ENCODE measurements around the gene IQSEC3.

Gene IQSEC3

DNA sequence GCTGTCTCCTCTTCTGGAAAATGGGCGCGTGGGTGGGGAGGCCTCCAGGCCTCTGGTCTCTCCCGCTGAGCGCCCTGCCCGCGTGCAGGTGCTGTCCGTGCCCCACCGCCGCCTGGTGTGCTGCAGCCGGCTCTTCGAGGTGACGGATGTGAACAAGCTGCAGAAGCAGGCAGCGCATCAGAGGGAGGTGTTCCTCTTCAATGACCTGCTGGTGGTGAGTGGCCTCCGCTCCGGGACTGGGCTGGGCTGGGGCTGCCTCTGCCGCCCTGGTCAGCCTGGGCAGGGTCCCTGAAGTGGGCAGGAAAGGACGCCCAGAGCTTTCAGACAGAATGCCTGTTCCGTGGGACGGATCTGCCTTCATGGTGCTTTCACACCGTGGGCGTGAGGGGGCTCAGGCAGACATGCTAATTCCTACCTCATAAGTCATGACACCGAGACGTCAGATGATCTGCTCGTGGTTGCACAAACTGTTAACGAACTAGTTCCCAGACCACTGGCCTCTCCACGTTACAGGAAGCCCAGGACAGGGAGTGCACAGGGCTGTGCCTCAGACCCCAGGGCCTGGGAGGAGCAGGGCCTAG is 96.9 kb downstream of the IQSEC3 start:
- DNase-seq (ENCODE audit: low read depth in 2 of 2) = no peak

DNA sequence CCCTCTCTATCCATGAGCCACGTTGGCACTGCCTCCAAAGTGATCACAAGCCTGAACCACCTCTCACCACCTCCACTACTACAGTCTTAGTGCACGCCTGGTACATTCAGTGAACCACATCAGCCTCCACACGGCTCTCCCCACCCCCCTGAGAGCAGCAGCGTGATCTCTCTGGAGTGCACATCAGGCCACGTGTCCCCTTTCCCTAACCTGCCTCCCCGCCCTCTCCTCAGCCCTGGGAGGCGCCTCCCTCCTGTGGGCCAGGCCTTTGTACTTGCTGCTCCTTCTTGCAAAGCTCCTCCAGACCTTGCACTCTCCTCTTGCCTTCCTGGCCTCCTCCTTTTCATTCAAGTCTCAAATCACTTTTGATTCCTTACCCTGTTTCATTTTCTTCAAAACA is 97.6 kb downstream of the IQSEC3 start:
- DNase-seq (ENCODE audit: low read depth in 2 of 2) = no peak

DNA sequence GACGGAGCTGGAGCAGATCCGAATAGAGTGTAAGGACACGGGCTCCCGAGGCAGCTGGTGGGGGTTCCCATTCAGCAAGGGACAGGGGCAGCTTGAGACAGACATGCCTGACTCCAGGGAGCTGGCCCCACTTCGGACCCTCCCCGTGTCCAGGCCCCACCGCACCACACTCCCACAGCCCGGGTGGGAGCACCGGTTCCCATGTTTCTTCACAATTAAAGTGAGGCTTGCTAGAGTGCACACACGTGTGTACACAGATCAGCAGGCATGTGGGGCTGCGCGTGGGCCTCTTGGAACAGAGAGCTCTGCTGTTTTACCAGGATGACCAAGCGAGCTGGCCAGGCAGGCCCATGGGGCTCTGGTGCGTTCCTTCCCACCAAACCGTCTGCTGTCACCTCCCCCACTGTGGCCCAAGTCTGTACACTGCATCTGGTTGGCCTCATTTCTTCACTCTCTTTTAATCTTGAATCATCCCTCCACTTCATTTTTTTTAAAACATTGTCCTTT is 99.3 kb downstream of the IQSEC3 start:
- no peak for DNase-seq (ENCODE audit: low read depth in 2 of 2)

DNA sequence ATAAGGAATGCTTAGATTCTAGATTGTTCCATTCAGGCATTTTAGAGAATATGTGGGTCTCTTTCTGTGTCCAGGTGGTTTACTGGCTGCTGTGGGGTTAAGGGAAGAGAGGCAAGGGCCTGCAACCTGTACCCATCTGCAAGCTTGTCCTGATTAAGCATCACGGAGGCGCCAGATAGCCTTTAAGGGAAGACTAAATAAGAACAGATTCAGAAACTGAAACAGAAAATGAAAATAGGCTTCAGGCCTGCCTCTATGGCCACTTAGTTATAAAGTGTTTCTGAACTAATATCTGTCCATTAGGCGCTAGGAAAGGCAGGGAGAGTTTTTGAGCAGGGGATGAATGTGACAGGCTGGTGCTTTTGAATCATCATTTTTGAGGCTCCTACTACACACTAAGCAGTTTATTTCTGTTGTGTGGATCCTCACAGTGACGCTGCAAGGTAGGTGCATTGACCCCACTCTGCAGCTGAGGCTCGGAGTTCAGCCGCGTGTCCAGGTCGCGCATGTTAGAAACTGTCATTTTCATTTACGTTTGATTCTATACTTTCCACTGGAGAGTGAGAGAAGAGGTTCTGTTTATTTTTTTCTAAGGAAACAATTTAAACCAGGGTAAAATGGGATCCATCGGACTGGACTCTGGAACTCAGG is 100.0 kb downstream of the IQSEC3 start:
- no peak for DNase-seq (ENCODE audit: low read depth in 2 of 2)

DNA sequence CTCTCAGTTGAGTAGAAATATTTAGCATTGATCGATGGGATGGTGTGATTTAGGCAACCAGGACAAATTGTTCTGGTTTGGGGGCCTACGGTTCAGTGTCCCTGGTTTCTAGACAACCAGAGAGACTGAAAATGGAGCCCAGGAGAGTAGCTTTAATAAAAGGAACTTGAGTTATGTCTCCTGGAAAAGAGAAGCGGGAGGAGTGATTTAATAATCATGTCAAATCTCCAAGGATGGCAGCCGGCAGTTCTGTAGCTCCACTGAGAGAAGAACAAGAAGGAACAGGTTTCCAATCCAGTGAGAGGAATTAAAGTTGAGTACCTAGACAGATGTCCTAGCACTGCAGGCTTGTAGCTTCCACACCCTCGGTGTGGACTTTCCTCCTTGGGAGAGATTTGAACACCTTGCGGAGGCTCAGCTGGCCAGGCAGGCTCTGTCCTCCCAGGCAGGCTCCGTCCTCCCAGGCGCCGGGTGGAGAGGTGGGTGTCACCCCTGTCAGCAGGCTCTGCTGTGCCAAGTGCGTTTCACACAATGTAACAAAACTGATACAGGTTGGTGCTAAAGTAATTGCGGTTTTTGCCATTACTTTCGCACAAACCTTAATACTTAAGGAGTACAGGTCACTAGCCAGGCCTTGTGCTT is 101.5 kb downstream of the IQSEC3 start:
- no peak for DNase-seq (ENCODE audit: low read depth in 2 of 2)

DNA sequence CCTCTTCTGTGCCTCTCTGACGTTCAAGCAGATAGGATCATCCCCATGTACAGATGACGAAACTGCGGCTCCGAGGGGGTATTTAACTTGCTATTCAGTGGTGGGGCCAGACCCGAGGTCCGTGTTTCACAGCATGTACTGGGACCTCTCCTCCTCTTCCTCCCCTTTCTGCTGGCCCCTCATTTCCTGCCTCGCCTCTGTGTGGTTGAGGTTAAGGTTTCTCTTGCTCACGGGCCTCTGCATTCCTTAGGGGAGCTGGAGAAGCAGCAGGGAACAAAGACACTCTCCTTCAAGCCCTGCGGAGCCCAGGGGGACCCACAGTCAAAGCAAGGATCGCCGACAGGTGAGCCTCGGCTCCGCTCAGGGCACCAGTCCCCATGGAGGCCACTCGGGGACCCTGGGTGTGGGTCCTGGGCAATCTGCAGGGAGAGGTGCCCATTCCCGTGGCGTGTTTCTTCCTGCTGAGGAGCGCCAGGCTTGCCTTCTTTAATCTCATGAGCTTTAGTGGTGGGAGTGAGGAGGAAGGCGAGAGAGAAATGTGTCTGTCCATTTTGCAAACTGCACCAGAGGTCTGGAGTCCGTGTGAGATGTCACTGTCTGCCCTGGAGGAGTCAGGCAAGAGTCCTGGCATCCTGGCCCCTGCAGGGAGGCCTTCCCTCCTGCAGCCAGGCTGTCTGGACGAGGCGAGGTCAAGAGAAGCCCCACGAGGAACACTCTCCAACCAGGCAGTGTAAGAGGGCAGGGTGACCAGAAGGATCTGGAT is 102.4 kb downstream of the IQSEC3 start:
- peak in 1 of 2 experiments; percentile 8 for DNase-seq (ENCODE audit: low read depth in 2 of 2)

DNA sequence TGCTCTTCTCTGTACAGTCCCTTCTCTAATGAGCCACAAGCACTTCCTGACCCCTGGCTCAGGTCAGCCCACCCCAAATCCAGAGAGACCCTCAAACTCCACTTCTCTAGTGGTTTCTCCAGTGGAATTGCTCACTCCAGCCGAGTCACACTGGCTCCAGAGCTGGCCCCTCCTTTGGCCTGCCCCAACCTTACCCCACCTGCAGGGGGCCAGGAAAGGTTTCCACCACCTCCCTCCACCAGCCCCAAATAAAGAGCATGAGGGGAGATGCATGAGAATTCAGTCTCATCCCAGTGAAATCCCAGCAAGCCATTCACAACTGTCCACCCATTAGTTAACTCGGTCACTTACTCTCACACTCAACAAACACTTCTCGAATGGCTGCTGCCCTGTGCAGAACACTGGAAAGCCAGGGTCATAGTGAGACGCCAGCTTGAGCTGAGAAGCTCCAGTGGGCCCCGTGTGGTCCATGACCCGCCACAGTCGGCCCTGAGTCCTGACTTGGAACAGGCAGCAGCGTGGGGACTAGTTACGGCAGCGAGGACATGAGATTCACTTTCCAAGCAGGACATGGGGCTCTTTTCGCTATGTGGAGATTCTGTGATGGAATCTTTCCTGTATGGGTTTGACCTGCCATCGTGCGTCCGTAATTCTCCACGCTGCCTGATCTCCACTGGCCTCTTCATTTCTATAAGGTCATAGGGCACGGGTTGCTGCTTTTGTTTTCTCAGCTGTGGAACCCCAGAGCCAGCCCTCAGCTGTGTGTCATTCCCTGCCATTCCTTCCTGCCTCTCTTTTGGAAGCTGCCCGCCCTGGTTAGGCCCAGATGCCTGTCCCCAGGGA is 103.2 kb downstream of the IQSEC3 start:
- DNase-seq (ENCODE audit: low read depth in 2 of 2) = no peak

DNA sequence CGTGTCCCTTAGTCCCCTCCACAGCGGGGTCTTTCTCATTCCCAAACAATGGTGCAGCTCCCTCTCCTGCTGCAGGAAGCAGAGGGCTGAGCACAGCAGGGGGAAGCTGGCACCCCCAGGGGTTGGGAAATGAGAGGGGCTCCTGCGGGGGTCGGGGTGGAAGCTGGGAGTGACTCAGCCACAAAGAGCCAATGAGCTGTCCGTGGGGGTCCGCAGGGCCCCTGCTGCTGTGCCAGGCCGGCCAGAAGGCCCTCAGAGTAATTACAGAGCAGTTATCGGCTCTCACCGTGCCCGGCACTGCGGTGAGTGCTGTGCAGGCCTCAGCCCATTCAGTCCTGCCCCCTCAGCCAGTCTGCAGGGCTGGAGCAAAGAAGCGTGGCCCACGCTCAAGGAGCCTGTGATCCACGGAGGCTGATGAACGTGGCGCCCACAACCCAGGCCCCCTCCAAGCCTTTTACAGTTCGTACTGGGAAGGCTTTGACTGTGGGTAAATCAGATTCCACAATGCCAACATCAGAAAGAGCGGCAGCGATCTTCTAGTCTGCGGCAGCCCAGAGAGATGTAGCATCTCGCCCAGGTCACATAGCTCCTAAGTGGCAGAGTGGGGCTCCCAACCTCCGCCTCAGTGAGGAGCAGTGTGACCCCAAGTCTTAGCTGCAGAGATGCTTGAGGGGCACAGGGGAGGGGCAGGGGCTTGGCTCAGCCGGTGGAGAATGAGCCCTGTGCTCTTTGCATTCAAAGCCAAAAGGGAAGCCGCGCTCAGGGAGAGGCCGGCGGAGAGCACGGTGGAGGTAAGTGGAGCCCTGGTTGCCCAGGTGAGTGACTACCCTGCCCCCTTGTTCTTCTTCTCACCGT is 104.0 kb downstream of the IQSEC3 start:
- DNase-seq (ENCODE audit: low read depth in 2 of 2) = no peak

DNA sequence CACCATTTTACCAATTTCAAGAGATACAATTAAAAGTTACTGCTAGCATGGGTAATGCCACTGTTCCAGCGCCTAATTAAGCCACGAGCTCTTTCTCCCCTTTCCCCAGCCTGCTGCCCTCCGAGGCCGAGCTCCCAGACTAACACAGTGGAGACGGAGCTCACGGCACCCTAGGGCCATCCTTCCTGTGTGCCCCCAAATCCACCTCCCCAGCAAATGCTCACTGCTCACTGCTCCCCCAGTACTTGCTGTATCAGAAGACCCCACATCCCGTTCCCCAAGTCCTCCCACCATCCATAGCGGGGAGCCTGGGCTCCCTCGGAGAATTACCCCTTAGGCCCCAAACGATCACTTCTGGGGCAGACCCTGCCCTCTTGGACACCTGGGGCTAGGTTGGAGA is 104.7 kb downstream of the IQSEC3 start:
- no peak for DNase-seq (ENCODE audit: low read depth in 2 of 2)

DNA sequence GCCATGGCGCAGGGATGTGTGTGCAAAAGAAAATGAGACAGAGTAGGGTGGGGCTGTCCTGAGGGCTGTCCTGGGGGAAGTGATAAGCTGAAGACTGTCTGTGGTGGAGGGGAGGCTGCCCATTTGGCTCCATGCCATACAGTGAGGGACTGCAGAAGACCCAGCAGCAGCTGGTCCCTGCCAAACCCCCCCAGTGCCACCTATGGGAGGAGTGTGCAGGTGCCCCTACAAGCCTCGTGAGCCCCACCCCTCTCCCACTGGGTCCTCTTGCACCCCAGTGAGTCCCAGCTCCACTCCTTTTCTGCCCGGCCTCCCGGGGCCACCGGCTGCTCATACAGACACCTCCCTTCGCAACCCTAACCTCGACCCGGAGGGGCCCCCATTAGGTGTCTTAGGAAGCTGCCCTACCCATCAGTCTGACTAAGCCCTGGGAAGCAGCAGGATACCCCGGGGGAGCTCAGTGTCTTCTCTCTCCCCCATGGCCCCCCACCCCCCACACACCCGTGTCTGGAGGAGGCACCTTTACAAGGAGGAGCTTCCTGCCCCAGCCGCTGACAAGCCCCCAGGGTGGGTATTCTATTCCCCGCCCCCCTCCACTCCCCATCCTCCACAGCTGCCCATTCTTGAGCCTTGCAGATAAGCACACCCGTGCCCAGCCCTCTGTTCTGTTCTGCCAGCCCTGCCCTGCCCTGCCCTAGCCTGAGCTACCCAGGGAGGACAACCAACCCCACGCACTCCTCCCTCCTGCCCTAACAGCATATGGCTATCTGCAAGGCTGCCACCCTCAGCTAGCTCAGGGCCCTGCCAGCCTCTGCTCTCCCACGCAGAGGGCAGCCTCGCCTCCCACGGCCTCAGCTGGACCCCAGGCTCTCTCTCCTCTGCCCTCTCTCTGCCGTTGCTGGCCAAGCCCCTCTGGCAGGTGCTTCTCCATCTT is 105.4 kb downstream of the IQSEC3 start:
- no peak for DNase-seq (ENCODE audit: low read depth in 2 of 2)

DNA sequence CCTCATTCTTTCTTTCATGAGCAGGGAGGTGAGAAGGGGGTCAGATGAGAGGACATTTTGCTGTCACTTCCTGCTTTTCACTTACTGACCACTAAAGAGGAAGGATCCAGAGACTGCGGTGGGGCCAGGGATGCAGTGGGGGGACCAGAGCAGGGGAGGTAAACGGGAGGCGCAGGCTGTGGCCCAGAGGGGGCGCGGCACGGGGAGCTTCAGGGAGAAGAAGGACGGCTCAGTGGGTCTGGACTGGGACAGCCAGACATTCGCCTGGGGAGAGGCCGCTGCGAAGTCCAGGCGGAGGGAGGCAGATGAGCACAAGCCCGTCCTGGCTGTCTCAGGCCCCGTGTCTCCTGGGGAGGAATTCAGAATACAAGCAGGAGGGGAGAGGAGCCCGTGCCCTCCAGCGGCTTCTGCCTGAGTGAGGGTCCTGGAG is 106.2 kb downstream of the IQSEC3 start:
- no peak for DNase-seq (ENCODE audit: low read depth in 2 of 2)

DNA sequence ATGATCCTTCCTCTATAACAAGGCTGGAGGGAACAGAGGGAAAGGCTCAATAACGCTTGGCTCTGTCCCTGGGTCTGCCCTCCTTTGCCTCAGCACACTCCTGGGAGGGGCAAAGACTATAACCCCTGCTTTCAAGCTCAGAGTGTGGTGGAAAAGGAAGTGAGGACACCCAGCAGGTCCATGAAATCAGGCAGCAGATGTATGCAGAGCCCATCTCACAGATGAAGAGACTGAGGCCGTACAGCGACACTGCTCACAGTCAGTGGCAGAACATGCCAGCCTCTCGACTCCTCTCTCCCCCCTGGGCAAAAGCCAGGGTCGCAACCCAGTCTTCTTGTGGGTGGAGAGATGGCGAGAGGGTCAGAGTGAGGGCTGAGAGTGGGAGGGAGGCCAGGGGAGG is 107.6 kb downstream of the IQSEC3 start:
- DNase-seq (ENCODE audit: low read depth in 2 of 2) = no peak

DNA sequence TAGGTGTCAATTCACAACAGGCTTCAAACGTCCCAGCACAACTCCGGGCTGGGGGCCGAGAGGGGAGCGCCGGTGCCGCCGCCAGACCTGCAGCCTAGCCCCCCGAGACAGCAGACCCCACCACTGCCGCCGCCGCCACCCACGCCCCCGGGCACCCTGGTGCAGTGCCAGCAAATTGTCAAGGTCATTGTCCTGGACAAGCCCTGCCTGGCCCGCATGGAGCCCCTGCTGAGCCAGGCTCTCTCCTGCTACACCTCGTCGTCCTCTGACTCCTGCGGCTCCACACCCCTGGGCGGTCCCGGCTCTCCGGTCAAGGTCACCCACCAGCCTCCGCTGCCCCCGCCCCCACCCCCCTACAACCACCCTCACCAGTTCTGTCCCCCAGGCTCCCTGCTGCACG is 108.0 kb downstream of the IQSEC3 start:
- no peak for DNase-seq (ENCODE audit: low read depth in 2 of 2)

DNA sequence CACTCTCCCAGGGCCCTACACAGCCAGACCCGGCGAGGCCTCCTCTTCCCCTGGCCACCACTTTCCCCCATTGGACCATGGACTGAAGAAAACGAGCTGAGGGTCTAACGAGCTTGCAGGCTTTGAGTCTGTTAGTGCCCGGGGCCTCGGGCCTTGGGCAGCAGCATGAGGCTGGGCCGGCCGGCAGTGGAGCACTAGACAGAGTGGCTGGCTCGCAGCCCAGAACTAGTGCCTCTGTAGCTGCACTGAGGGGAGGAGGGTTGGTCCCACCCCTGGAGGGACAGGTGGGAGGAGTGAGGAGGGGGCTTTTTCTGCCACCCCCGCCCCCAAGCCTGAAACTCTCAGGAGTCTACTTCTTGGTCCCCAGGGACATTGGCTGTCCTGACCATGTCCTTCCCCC is 108.7 kb downstream of the IQSEC3 start:
- DNase-seq (ENCODE audit: low read depth in 2 of 2) = no peak

DNA sequence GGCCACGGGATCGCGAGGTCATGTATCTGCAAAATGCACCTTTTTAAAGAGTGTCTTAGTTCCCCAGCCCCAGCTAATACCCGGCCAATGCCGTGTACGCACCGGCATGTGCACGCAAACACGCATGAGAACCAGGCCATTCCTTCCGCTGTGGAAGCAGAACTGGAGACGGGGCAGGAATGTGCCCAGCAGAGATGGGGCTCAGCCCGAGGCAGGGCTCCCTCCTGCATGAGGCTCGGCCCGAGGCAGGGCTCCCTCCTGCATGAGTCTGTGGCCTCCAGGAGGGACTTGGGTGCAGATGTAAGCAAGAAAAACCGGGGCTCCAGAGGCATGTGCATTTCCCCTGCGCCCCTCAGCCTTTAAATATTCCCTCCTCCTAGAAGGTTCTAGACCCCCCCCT is 109.2 kb downstream of the IQSEC3 start:
- DNase-seq (ENCODE audit: low read depth in 2 of 2) = no peak

DNA sequence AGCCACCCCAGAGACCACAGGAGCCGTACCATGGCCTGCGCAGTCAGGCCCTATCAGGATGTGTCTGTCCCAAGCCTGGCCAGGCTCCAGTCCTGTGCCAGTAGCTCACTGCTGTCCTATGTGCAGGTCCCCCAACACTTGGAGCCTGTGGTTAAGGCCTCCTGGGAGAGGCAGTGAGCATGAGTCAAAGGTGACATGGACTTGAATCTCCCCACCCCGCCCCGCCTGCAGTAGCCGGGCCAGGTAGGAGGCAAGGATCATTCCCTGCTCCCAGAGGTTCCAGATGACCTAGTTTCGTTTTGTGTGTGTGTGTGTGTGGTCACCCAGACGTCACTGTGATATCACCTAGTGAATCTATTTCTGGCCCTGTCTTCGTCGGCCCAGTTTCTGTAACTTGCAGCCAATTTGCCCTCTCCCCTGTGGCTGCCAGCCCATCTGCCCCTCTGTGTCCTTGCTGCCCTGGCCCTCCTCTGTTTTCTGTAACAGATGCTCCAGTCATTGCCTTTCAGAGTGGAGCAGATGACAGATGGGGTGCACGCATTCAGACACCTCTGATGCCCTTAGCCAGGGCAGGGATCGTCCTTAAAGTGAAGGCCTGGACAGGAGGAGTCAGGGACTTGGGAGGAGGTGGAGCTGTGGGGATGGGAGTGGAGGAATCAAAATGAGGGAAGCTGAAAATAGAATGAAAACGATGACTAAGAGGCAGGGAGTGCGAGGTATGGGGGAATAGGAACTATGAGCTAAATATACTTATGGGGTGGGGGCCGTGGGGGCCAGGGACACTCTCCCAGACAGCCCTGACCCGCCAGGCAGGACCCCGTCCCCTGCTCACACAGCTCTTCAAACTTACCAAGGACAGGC is 110.0 kb downstream of the IQSEC3 start:
- peak in 1 of 2 experiments; percentile 24 for DNase-seq (ENCODE audit: low read depth in 2 of 2)

DNA sequence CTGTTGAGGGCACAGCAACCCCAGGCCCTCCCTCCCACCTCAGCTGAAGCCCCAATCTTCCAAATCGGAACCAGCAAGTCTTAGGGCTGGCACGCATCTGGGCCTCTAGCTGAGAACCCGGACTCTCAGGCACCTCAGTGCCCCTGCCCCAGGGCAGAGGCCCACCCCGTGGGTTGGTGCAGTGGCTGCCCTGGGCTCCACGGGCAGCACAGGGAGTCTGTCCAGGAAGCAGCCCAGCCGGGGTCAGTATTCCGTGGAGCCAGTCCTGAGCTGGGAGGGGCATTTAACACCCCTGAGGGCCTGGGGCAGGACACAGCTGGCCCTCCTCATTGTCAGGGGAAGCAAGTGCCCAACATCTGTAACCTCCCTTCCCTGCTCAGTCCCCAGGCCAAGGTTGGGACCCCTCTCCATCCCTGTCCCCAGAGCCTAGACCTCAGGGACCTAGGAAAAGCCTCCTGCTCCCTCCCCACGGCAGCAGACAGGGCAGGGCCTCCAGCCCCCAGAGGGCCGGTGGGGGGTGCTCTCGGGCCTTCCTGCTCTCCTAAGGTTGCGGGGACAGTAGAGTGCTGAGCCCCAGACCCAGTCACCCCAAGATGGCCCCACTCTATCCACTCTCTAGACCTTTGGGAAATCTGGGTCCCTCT is 110.9 kb downstream of the IQSEC3 start:
- DNase-seq (ENCODE audit: low read depth in 2 of 2) = no peak

All from fibroblast of skin of left biceps (primary cell).